A204.1 (cell line): ENCODE results near the gene LTBP2.

Experiments used
- FAIRE-seq: peaks from 2 replicates; lab custom pipeline; 2012; peaks lifted over from hg19 to GRCh38; lab: Jason Lieb, UNC

Gene LTBP2

GRCh38 chr14:74638066-74638465, 26.0 kb upstream of the LTBP2 start:
- FAIRE-seq = no peak

DNA sequence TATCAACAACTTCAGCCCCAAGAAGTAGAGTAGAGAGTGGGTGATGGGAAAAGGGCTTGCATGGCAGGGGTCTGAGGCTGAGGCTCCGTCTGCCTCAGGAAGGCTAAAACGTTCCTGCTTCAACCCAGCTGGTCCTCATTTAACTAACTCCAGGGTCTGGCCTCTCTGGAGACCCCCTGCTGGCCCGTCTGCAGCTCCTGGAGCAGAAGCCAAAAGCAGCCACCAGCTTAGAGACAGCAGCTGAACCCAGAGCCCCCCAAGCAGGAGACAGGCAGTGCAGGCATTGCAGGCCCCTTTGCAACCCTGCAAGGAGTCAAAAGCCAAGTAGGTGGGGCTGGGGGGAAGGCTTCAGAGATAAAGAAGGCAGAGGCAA, 25.1 kb upstream of the LTBP2 start:
- FAIRE-seq = no peak

DNA sequence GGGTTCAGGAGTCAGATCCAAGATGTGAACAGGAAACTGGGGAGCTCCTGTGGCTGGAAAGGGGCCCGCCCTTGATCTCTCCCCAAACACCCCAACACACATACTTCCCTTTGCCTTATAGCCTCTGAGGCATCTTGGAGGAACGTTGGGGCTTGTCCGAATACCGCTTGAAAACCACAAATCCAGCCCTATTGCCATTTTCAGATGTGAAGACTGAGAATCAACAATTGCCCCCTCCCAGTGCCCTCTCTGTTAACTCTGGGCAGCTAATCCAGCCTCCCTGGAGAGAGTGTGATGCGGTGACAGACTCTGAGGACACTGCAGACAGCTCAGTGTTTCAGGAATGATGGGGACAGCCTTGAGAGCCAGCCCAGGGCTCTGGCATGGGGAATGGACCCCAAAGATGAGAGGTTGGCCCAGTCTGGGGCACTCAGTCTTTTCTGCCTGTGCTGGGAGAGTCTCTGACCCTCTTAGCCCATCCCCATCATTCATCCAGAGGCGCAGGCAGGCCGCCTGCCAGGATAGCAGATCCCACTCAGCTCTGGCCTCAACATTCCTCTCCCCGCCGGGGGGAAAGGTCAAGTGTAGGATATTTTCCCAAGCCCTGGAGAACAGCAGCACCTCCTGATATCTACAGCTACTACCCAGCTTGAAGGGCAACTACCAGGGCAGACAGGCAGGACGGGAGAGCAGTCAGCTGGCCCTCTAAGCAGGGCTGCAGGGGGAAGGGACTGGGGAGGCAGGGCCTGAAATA, 24.6 kb upstream of the LTBP2 start:
- no peak for FAIRE-seq

DNA sequence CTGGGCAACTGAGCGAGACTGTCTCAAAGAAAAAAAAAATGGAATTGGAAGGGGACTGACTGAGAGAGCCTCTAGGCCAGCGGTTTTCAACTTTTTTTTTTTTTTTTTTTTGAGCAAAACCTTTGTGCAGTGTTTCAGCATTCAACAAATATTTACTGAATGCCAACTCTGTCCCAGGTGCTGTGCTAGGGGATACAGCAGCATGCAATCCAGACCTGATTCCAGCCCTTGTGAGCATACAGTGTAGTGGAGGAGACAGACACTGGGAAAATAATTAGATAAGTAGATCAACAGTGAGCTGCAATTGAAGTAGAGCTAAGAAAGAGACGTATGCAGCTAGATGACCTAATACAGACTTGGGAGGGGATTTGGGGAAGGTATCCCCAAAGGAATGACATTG, 23.8 kb upstream of the LTBP2 start:
- FAIRE-seq = no peak

DNA sequence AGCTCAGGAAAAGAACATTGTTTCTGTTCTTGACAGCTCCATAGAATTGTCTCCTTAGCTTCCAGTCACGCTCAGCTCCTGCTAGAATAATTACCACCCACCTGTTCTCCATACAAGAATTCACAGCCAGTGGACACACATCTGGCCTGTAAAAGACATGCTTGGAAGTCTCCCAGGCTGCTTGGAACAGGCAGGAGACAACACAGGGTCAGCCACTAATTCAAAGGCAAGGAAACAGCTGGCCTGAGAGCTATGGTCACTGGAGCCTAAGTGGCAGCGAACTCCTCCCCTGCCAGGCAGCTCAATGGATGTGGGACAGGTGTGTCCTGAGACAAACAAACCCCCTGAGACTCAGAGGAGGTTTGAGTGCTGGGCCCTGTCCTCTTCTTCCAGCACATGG, 22.9 kb upstream of the LTBP2 start:
- FAIRE-seq = no peak

DNA sequence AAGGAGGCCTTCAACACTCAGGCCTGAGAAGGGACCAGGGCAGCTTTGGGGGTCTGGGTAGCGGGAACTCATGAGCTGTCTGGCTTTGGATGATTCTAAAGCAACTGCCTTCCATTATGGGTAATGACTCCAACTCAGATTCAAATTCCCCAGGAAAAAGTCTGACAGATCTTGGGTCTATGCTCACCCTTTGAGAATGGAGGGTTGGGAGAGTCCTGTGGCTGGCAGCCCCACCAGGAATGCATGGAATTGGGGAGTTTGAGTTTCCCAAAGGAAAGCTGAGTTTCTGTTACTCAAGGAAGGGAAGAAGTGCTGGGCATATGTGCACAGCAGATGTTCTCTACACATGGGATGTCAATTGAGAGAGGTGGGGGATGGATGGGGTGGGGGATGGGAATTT, 22.4 kb upstream of the LTBP2 start:
- no peak for FAIRE-seq

GRCh38 chr14:74630881-74631690, 19.0 kb upstream of the LTBP2 start:
- FAIRE-seq = no peak

GRCh38 chr14:74628418-74628817, 16.4 kb upstream of the LTBP2 start:
- no peak for FAIRE-seq

- no peak for FAIRE-seq
Measured at GRCh38 chr14:74627076-74627475, 15.0 kb upstream of the LTBP2 start.

- FAIRE-seq = no peak
Measured at GRCh38 chr14:74622257-74622656, 10.2 kb upstream of the LTBP2 start.

DNA sequence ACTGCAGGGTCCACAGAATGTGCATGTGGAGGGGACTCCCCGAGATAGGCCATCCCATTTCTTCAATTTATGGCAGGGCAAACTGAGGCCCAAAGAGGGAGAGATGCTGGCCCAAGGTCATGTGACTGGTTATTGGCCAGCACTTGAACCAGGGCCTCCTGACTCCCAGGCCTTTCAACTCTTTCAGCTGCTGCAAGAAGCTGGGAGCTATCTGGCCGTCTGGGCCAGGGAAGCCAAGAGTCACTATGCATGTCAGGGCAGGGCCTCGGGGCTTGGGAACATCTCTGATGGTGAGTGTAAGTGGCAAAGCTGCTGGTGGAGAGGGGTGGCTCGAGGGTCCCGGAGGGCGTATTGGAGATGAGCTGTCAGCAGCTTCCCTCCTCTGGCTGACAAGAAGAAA, 9.5 kb upstream of the LTBP2 start:
- no peak for FAIRE-seq

GRCh38 chr14:74620923-74621322, 8.9 kb upstream of the LTBP2 start:
- no peak for FAIRE-seq

DNA sequence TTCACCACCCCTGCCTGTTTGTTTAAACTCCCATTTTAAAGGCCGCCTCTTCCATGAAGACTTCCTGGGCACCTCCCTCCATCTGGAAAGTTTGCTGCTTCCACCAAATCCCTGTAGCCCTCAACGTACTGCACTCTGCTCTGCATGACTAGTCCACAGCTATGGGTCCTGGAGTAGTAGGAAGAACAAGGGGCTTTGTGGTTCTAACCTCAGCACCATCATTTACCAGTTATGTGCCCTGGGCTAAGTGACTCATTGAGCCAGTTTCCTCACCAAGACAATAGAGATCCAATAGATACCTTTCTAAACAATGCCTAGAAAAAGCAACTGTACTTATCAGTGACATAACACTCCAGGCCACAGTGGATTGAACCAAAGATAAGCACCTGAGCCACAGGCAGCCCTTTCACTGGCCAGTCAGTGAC, 8.5 kb upstream of the LTBP2 start:
- no peak for FAIRE-seq

- FAIRE-seq = no peak
Measured at GRCh38 chr14:74619672-74620131, 7.7 kb upstream of the LTBP2 start.

- no peak for FAIRE-seq
Measured at GRCh38 chr14:74618078-74618952, 6.3 kb upstream of the LTBP2 start.

- FAIRE-seq = no peak
Measured at GRCh38 chr14:74616996-74617700, 5.1 kb upstream of the LTBP2 start.

DNA sequence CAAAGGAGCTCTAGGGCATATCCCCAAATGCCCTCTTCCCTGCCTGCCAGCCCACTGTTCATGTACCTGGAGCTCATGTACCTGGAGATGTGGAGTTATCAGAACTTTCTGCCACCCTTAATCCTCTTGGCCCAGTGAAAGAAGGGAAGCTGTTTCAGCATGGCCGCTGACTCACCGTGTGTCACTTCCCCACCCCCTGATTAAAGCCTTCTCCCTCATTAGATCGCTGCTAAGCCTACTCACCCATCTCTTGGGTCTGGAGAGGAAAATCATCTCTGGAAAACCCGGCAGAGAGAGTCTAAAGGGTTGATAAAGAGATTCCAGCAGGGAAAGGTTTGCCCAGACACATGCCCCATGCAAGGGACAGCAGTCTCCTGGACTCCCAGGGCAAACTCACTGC, 4.5 kb upstream of the LTBP2 start:
- no peak for FAIRE-seq

GRCh38 chr14:74615735-74616134, 3.7 kb upstream of the LTBP2 start:
- FAIRE-seq = no peak

- no peak for FAIRE-seq
Measured at GRCh38 chr14:74614508-74615495, 2.8 kb upstream of the LTBP2 start.

- FAIRE-seq = no peak
Measured at GRCh38 chr14:74613211-74613914, 1.3 kb upstream of the LTBP2 start.
